Measurements from ENCODE around the gene FUS.
"Not testable (repeated sequence)": the region's sequence is repeated elsewhere in the genome, so short reads cannot be mapped to it uniquely, and the experiment has no call there.

GRCh38 chr16:31144418-31144817 is 35.5 kb upstream of the FUS start:
- TF ChIP-seq EZH2 (IDR thresholded peaks at IDR 0.05; ENCODE audit: borderline replicate concordance, low read depth, low read length, severe bottlenecking); CTCF (IDR thresholded peaks at IDR 0.05; ENCODE audit: extremely low read depth in 1 of 2, insufficient read depth in 1 of 2, low read depth in 1 of 2, low read length in 2 of 2); MYC (IDR thresholded peaks at IDR 0.05; ENCODE audit: low read depth, low read length); MAX (IDR thresholded peaks at IDR 0.05; ENCODE audit: insufficient read depth, insufficient read length): not testable (repeated sequence)
